ENCODE data around the gene SGCA. TPM values are rescaled to one million over a fixed set of nuclear protein-coding genes. Genes with fewer than 3 reads are reported as not detected.
A peak's percentile ranks its signal among the peaks of the same experiment; 100 is the strongest.

Gene SGCA
- total and polyA plus RNA-seq, 12 donors: 0.28 to 5.5 (median 1.6) TPM; not detected in 4

DNA sequence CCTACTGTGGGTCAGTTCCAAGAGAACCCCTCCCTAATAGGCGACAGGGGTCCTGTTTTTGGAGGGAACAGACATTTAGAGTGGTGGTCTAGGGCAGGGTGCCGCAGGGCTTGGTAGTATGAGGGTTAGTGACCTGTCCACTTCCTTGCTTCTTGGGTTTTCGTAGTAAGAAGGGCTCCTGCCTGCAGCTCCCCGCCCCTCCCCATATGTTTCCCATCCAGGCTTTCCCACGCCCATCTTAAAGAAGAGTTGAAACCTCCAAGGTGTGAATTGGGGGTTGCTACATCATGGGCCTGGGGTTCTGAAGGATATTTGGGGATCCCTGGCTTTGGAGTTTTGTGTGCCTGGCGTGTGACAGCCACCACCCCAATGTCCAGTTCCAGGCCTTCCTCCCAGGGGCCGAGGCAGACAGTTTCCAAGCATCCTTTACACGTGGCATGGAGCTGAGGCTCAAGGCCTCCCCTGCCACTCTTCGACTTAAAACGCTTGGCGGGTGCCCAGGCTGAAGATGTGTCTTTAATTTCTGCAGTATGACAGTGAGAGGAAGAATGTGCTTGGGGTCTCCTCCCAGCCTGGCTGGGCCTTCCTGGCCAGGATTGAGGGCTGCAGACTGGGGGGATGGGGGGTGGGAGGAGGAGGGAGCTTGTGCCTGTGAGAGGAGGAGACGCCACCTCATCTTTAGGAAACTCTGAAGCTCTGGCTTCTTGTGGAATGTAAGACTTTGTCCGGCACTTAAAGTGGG is 38.0 kb downstream of the SGCA start:
- TF ChIP-seq, protein P1, sequence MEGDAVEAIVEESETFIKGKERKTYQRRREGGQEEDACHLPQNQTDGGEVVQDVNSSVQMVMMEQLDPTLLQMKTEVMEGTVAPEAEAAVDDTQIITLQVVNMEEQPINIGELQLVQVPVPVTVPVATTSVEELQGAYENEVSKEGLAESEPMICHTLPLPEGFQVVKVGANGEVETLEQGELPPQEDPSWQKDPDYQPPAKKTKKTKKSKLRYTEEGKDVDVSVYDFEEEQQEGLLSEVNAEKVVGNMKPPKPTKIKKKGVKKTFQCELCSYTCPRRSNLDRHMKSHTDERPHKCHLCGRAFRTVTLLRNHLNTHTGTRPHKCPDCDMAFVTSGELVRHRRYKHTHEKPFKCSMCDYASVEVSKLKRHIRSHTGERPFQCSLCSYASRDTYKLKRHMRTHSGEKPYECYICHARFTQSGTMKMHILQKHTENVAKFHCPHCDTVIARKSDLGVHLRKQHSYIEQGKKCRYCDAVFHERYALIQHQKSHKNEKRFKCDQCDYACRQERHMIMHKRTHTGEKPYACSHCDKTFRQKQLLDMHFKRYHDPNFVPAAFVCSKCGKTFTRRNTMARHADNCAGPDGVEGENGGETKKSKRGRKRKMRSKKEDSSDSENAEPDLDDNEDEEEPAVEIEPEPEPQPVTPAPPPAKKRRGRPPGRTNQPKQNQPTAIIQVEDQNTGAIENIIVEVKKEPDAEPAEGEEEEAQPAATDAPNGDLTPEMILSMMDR (IDR thresholded peaks at IDR 0.05): no peak
- no peak for TF ChIP-seq POLR2A (IDR thresholded peaks at IDR 0.05)
- Histone ChIP-seq H3K4me1 (replicated peaks in 1 of 2) (peaks cover 3 to 18% of the 10 kb centered on the region in 2 donors), H3K9me3 (replicated peaks in 1 of 3) (no peaks in the 10 kb centered on the region), H3K4me3 (no peak overlapping the region), H3K27me3 (peaks cover 16% of the 10 kb centered on the region), H3K36me3 (replicated peaks in 1 of 2) (no peaks in the 10 kb centered on the region), H3K27ac (peak overlapping the region in 2 of 5 donors; percentile 8 to 63)
- intact Hi-C loops (cut with DNase I): loop anchor here in 1 of 2 donors (5.0 kb wide), 1 partner anchor 94 kb away; no protein-coding TSS in a partner anchor
- WGBS, 4 donors: 59 to 71% (median 66%) methylated on average over 8 to 13 of the region's 13 CpGs
- no peak for DNase-seq

DNA sequence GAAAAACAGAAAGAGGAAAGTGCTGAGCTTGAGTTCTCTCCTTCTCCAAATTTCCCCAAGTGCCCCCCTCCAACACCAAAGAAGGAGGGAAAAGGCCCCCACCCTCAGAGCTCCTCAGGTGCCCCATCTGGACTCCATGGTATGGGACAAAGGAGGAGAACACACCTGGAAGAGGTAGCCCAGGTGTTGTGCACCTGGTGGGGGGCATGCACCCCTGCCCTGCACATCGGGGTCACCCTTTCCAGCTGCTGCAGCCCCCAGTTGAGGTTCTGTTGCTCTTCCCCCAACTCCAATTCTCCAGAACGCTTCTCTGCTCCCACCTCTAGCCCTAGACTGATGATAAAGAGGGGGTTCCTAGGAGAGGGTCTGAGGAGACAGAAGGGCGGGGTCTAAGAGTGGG is 38.6 kb downstream of the SGCA start:
- peaks cover 3 to 18% of the 10 kb centered on the region in 2 donors for H3K4me1 ChIP-seq (replicated peaks in 1 of 2)
- no peaks in the 10 kb centered on the region for H3K36me3 ChIP-seq (replicated peaks in 1 of 2)
- H3K27me3 ChIP-seq: peaks cover 13% of the 10 kb centered on the region
- H3K9me3 ChIP-seq (replicated peaks in 1 of 3): no peaks in the 10 kb centered on the region
- peak overlapping the region in 1 of 5 donors; percentile 63 for H3K27ac ChIP-seq
- intact Hi-C loops (cut with DNase I): loop anchor here in 1 of 2 donors (5.0 kb wide), 1 partner anchor 93 kb away; no protein-coding TSS in a partner anchor
- no peak for TF ChIP-seq POLR2A (IDR thresholded peaks at IDR 0.05)
- TF ChIP-seq, protein P1 (IDR thresholded peaks at IDR 0.05): no peak
- no peak overlapping the region for H3K4me3 ChIP-seq
- DNase-seq: no peak
- 67 to 89% (median 77%) methylated on average over 3 of the region's 3 CpGs for WGBS, 4 donors

DNA sequence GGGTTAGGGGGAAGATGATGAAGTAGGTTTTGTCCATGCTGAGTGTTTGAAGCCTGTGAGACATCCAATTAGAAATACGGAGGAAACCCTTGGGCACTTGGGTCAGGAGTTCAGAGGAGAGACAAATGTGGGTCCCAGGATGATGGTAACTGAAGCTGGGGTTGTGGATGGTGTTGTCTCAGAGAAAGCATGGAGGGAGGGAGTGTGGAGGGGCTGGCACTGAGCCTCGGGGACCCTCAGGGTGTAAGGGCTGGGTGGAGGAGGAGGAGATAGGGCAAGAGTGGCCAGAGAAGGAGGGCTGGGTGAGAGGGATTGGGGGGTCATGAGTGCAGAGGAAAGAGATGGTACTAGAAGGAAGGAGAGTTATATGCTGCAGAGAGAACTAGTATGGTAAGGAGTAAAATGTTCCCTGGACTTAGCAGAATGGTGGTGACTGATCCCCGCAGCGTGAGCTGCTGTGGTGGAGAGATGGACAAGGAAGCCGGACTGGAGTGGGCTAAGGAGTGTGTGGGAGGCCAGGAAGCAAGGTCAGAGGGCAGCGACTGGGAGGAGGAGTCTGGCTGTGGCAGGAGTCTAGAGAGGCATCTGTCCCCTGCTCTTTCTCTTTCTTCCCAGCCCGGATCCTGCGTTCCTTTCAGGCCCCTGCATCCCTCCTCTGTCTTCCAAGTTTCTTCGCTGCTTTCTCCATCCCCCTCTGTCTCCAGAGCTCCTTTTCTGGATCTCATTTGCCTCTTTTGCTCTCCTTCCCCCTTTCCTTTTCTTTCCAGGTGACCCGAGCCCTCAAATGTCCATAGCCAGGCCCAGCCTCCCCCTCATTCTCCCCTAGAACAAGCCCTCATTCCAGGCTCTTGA is 39.5 kb downstream of the SGCA start:
- peaks cover under 1 to 10% of the 10 kb centered on the region in 2 donors for H3K4me1 ChIP-seq (replicated peaks in 1 of 2)
- peak overlapping the region in 2 of 5 donors; percentile 44 to 76 for H3K27ac ChIP-seq
- no peaks in the 10 kb centered on the region for H3K36me3 ChIP-seq (replicated peaks in 1 of 2)
- TF ChIP-seq, protein P1 (IDR thresholded peaks at IDR 0.05): no peak
- no peak for TF ChIP-seq POLR2A (IDR thresholded peaks at IDR 0.05)
- intact Hi-C loops (cut with DNase I): no loop called here
- H3K27me3 ChIP-seq: peaks cover 11% of the 10 kb centered on the region
- no peak overlapping the region for H3K4me3 ChIP-seq
- 52 to 59% (median 57%) methylated on average over 10 of the region's 10 CpGs for WGBS, 4 donors
- H3K9me3 ChIP-seq (replicated peaks in 1 of 3): no peaks in the 10 kb centered on the region
- peak in 1 of 7 donors; percentile 24 for DNase-seq

DNA sequence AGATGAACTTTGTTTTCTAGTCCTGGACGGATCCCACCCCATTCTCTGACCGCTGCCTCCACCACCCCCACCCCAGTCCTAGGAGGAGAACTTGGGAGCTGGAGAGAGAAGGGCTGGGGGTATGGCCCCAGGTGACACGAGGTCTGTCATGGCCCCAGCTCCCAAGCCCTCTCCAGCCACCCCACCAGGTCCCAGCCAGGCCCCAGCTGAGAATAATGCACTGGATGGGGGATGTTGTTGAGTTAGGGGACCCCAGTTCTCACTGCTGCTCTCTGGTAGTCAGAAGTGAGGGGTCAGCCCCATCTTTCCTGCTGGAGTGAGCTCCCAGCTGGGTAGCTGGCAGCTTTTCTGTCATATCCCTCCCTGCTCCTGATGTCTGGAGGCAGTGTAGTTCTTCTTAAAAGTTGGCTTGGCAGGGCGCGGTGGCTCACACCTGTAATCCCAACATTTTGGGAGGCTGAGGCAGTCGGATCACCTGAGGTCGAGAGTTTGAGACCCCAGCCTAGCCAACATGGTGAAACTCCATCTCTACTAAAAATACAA is 40.2 kb downstream of the SGCA start:
- intact Hi-C loops (cut with DNase I): no loop called here
- Histone ChIP-seq H3K9me3 (replicated peaks in 1 of 3) (no peaks in the 10 kb centered on the region), H3K27ac (peak overlapping the region in 2 of 5 donors; percentile 38 to 76), H3K4me3 (no peak overlapping the region), H3K36me3 (replicated peaks in 1 of 2) (no peaks in the 10 kb centered on the region), H3K27me3 (peaks cover 16% of the 10 kb centered on the region), H3K4me1 (replicated peaks in 1 of 2) (peaks cover 0 to 9% of the 10 kb centered on the region in 2 donors)
- no peak for DNase-seq
- WGBS, 4 donors: 76 to 93% (median 78%) methylated on average over 7 of the region's 7 CpGs
- no peak for TF ChIP-seq POLR2A (IDR thresholded peaks at IDR 0.05)
- TF ChIP-seq, protein P1 (IDR thresholded peaks at IDR 0.05): no peak
